AG09319 (cell line): ENCODE results near the gene PUS10.

Experiments
- DNase-seq: peaks from one replicate; pipeline ENCODE4 v3.0.0-alpha.2; 2010; ENCODE audit warnings: low read depth; ENCODE audit errors: extremely low read depth
- TF ChIP-seq, protein P1 (sequence below): IDR thresholded peaks from 2 replicates; pipeline ENCODE4 v1.5.1; 2011; ENCODE audit warnings: low read depth, mild to moderate bottlenecking, inconsistent platforms, low read length, moderate library complexity

The PUS10 gene

GRCh38 chr2:61017556-61018317 lies at the start of gene PUS10, which contains the start of gene PEX13:
PUS10 (minus strand) TSS chr2:61018255; CDS start chr2:61011890, 6,365 bp downstream.
PEX13 (plus strand) TSS chr2:61017720; CDS start chr2:61017760, 40 bp downstream.
- TF ChIP-seq, protein P1, sequence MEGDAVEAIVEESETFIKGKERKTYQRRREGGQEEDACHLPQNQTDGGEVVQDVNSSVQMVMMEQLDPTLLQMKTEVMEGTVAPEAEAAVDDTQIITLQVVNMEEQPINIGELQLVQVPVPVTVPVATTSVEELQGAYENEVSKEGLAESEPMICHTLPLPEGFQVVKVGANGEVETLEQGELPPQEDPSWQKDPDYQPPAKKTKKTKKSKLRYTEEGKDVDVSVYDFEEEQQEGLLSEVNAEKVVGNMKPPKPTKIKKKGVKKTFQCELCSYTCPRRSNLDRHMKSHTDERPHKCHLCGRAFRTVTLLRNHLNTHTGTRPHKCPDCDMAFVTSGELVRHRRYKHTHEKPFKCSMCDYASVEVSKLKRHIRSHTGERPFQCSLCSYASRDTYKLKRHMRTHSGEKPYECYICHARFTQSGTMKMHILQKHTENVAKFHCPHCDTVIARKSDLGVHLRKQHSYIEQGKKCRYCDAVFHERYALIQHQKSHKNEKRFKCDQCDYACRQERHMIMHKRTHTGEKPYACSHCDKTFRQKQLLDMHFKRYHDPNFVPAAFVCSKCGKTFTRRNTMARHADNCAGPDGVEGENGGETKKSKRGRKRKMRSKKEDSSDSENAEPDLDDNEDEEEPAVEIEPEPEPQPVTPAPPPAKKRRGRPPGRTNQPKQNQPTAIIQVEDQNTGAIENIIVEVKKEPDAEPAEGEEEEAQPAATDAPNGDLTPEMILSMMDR, result no peak
- DNase-seq, result no peak

DNA sequence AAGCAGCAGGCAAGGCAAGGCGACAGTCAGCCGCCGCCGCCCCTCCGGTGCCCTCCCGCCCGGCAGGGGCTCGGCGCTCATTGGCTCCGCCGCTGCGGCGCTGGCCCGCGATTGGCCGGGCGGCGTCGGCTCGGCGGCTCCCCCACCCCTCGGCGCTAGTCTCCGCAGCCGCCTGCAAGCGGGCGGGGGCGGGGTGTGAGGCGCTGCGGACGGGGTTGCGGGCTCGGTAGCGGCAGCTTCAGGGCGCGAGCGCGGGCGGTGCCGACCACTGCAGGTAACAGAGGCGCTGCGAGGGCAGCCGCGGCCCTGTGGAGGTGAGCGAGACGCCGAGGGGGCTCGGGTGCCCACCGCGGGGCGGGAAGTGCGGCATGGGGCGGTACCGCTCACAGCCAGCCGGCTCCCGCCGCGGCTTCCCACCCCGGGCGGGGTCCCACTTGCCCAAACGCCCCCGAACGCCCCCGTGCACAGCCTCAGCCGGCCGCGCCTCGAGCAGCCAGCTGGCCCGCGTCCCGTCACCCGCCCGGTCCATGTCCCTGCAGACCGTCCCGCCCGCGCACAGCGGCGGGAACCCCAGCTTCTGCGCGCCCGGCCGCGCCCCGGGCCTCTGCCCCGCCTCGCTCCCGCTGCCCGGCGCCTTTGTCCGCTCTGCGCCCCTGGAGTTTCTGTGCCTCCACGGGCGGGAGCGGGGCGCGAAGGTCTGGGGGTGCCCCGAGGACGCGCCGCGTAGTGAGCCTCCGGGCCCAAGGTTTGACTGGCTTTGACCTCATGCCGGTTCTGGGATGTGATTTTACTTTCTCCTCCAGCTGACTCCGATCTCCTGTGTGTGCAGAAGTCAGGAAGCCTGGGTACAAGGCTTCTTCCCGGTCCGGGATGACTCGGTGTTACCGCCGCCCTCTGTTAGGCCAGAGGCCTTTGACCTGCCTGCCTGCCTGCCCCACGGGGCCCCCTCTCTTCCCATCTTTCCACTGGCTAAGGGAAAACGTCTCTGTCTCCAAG lies 48.0 kb upstream of the PUS10 start, which contains the start of gene SANBR:
TSS of gene SANBR (plus strand) at position 158 of the 996 bp plus-strand sequence. CDS start 4,480 bp downstream, outside the sequence.
- TF ChIP-seq, protein P1, result no peak
- DNase-seq, result peak; percentile 39

- TF ChIP-seq, protein P1, result no peak
- no peak for DNase-seq
These were observed 41.3 kb upstream of the PUS10 start for GRCh38 chr2:61059382-61059781.

DNA sequence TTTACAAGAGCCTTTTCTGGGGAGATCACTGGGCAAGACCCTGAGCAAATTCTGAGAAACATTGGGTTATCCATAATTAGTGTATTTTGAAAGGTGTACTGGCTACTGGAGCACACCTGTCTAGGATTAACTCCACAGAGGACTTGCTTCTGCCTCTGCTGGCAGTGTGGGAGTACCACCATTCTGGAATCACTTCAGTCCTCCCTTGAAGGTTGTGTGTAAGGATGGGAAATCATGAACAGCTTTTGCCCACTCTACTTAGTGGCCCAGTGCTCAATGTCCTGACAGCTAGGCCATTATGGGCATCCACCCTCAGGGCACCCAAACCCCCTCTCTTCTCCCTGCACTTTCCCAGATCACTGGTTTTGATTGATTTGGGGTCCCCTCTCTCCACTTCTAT lies 39.5 kb upstream of the PUS10 start:
- no peak for DNase-seq
- TF ChIP-seq, protein P1, result no peak

- TF ChIP-seq, protein P1, result no peak
- DNase-seq, result no peak
These were observed 37.5 kb upstream of the PUS10 start for GRCh38 chr2:61055557-61055956.

DNA sequence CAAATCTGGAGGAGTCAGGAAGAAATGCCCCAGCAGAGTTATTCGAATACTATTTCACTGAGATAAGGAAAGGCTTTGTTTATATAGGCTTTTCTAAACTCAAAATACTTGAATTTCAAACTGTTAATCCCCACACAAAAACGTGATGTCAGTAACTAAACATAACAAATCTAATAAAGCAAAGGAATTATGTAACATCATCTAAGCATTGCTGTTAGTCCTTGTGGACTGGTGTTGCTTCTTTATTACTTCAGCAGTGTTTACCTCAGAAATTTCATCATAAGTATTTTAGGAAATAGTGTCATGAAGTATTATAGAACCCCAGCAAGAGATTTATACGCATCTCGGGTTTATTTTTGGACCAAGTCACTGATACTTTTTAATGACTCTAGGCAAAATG lies 27.9 kb upstream of the PUS10 start:
- no peak for DNase-seq
- TF ChIP-seq, protein P1, result no peak
